ENCODE data around the gene ASCC1. TPM values are rescaled to one million over a fixed set of nuclear protein-coding genes. Genes with fewer than 3 reads are reported as not detected.

ASCC1 gene
- total and polyA plus RNA-seq, 2 experiments from 2014 or later = 13.7 to 37.2 TPM

GRCh38 chr10:72059843-72060822 lies 155.9 kb downstream of the ASCC1 start:
- H3K27ac ChIP-seq (ENCODE audit: low read depth) = no peak overlapping the region
- no peaks in the 10 kb centered on the region for H3K9me2 ChIP-seq (ENCODE audit: insufficient read depth)
- Mint-ChIP-seq H3K36me3 (ENCODE audit: low read depth) (no peaks in the 10 kb centered on the region), H3K27me3 (ENCODE audit: insufficient read depth, low read depth, poor library complexity) (peaks cover 13% of the 10 kb centered on the region), H3K4me3 (no peak overlapping the region), H3K9me3 (no peaks in the 10 kb centered on the region), H3K4me1 (peaks cover 19% of the 10 kb centered on the region), H3K27ac (no peak overlapping the region)
- no peak overlapping the region for H3K4me2 ChIP-seq
- H3K36me3 ChIP-seq (ENCODE audit: insufficient read depth) = no peaks in the 10 kb centered on the region
- ATAC-seq = no peak; the same call in 1 of the 3 replicates
- no peak for DNase-seq (ENCODE audit: low spot score)
- H3K79me2 ChIP-seq (replicated peaks; ENCODE audit: insufficient read depth) = no peaks in the 10 kb centered on the region
- H3F3A ChIP-seq (replicated peaks; ENCODE audit: low read depth) = no peaks in the 10 kb centered on the region
- no peaks in the 10 kb centered on the region for H3K4me1 ChIP-seq (ENCODE audit: insufficient read depth)
- no peaks in the 10 kb centered on the region for H4K20me1 ChIP-seq (replicated peaks; ENCODE audit: insufficient read depth)
- no peaks in the 10 kb centered on the region for H3K27me3 ChIP-seq (ENCODE audit: insufficient read depth)
- no peak overlapping the region for H3K4me3 ChIP-seq
- peak overlapping the region; percentile 76; the same call in 1 of the 2 replicates for H2AFZ ChIP-seq
- TF ChIP-seq ZNF114 (CRISPR knock-in tag; IDR thresholded peaks at IDR 0.05) (no peak), EZH2 (IDR thresholded peaks at IDR 0.05; ENCODE audit: low read depth, unreplicated experiment) (no peak), CREB1 (CRISPR knock-in tag; IDR thresholded peaks at IDR 0.05; ENCODE audit: low read depth) (no peak), ZNF331 (CRISPR knock-in tag; IDR thresholded peaks at IDR 0.05; ENCODE audit: low read depth) (no peak)

- H3K36me3 ChIP-seq (ENCODE audit: insufficient read depth) = no peaks in the 10 kb centered on the region
- Mint-ChIP-seq H3K36me3 (ENCODE audit: low read depth) (no peaks in the 10 kb centered on the region), H3K27ac (no peak overlapping the region), H3K9me3 (no peaks in the 10 kb centered on the region), H3K4me1 (peaks cover 19% of the 10 kb centered on the region), H3K4me3 (no peak overlapping the region), H3K27me3 (ENCODE audit: insufficient read depth, low read depth, poor library complexity) (peaks cover 13% of the 10 kb centered on the region)
- H3K79me2 ChIP-seq (replicated peaks; ENCODE audit: insufficient read depth) = no peaks in the 10 kb centered on the region
- no peak for DNase-seq (ENCODE audit: low spot score)
- no peak for ATAC-seq
- no peaks in the 10 kb centered on the region for H3K4me1 ChIP-seq (ENCODE audit: insufficient read depth)
- no peak overlapping the region for H2AFZ ChIP-seq
- H3F3A ChIP-seq (replicated peaks; ENCODE audit: low read depth) = no peaks in the 10 kb centered on the region
- H3K27me3 ChIP-seq (ENCODE audit: insufficient read depth) = no peaks in the 10 kb centered on the region
- no peak overlapping the region for H3K4me3 ChIP-seq
- no peak overlapping the region for H3K4me2 ChIP-seq
- no peaks in the 10 kb centered on the region for H3K9me2 ChIP-seq (ENCODE audit: insufficient read depth)
- no peak overlapping the region for H3K27ac ChIP-seq (ENCODE audit: low read depth)
- H4K20me1 ChIP-seq (replicated peaks; ENCODE audit: insufficient read depth) = no peaks in the 10 kb centered on the region
- TF ChIP-seq POLR2AphosphoS5 (IDR thresholded peaks at IDR 0.05; ENCODE audit: low read depth) (no peak), STAT1 (IDR thresholded peaks at IDR 0.05; ENCODE audit: unreplicated experiment) (no peak), EZH2 (IDR thresholded peaks at IDR 0.05; ENCODE audit: low read depth, unreplicated experiment) (no peak), ZNF331 (CRISPR knock-in tag; IDR thresholded peaks at IDR 0.05; ENCODE audit: low read depth) (no peak), NANOG (IDR thresholded peaks at IDR 0.05; ENCODE audit: borderline replicate concordance) (no peak), JUNB (IDR thresholded peaks at IDR 0.05; ENCODE audit: unreplicated experiment) (no peak)
- TF ChIP-seq, protein P1, sequence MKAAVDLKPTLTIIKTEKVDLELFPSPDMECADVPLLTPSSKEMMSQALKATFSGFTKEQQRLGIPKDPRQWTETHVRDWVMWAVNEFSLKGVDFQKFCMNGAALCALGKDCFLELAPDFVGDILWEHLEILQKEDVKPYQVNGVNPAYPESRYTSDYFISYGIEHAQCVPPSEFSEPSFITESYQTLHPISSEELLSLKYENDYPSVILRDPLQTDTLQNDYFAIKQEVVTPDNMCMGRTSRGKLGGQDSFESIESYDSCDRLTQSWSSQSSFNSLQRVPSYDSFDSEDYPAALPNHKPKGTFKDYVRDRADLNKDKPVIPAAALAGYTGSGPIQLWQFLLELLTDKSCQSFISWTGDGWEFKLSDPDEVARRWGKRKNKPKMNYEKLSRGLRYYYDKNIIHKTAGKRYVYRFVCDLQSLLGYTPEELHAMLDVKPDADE (IDR thresholded peaks at IDR 0.05) = no peak
- TF ChIP-seq, protein P2, sequence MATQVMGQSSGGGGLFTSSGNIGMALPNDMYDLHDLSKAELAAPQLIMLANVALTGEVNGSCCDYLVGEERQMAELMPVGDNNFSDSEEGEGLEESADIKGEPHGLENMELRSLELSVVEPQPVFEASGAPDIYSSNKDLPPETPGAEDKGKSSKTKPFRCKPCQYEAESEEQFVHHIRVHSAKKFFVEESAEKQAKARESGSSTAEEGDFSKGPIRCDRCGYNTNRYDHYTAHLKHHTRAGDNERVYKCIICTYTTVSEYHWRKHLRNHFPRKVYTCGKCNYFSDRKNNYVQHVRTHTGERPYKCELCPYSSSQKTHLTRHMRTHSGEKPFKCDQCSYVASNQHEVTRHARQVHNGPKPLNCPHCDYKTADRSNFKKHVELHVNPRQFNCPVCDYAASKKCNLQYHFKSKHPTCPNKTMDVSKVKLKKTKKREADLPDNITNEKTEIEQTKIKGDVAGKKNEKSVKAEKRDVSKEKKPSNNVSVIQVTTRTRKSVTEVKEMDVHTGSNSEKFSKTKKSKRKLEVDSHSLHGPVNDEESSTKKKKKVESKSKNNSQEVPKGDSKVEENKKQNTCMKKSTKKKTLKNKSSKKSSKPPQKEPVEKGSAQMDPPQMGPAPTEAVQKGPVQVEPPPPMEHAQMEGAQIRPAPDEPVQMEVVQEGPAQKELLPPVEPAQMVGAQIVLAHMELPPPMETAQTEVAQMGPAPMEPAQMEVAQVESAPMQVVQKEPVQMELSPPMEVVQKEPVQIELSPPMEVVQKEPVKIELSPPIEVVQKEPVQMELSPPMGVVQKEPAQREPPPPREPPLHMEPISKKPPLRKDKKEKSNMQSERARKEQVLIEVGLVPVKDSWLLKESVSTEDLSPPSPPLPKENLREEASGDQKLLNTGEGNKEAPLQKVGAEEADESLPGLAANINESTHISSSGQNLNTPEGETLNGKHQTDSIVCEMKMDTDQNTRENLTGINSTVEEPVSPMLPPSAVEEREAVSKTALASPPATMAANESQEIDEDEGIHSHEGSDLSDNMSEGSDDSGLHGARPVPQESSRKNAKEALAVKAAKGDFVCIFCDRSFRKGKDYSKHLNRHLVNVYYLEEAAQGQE (IDR thresholded peaks at IDR 0.05; ENCODE audit: unreplicated experiment) = no peak
Observed at GRCh38 chr10:72058989-72059842, 156.9 kb downstream of the ASCC1 start.

Measured in GM23338 (cell line).